Endothelial cell of coronary artery (primary cell): ENCODE data around the gene PXDC1. TPM values are rescaled to one million over a fixed set of nuclear protein-coding genes. Genes with fewer than 3 reads are reported as not detected.

Experiments
- total RNA-seq: library from RNA; depleted of rRNA; stranded (reverse); fragments of >200 nt; gene quantifications from 2 replicates; pipeline ENCODE4 v1.2.3, GENCODE V29; 2014

Gene PXDC1, protein sequence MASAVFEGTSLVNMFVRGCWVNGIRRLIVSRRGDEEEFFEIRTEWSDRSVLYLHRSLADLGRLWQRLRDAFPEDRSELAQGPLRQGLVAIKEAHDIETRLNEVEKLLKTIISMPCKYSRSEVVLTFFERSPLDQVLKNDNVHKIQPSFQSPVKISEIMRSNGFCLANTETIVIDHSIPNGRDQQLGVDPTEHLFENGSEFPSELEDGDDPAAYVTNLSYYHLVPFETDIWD
- total RNA-seq = 69.3 and 87.6 TPM in 2 replicates

GRCh38 chr6:3751077-3751729, at the start of gene PXDC1:
Gene PXDC1, minus strand, starts transcription at chr6:3751713. Its CDS starts 182 bp downstream, at chr6:3751531.

Other genes with a start within 250 kb of the PXDC1 start
- gene FAM50B, start 97.7 kb upstream of the PXDC1 start, total RNA-seq = 6.0 and 17.2 TPM in 2 replicates